Natural killer cell (primary cell): ENCODE results near the gene SMG6. TPM values are rescaled to one million over a fixed set of nuclear protein-coding genes. Genes with fewer than 3 reads are reported as not detected.

Experiments used
- ATAC-seq, 3 donors: fragments of 150-1000 bp in 2 of 3; fragments of 200-7000 bp in 1 of 3; cut with Tn5 transposase; 1 replicate in 1 of 3; 2 replicates in 2 of 3; pipeline ENCODE4 v1.10.0; 2021; ENCODE audit warnings: mild to moderate bottlenecking in 2 of 3, moderate library complexity in 2 of 3
- DNase-seq, 2 donors: peaks; one replicate each; pipeline versions ENCODE4 v3.0.0 to v3.0.0-alpha.2; 2013 to 2021; ENCODE audit warnings: mixed read lengths in 1 of 2
- H3K27ac ChIP-seq: one replicate; pipeline ENCODE4 v1.5.1; 2013; ENCODE audit warnings: mild to moderate bottlenecking, low read length
- H3K27me3 ChIP-seq: one replicate; pipeline ENCODE4 v1.6.1; 2013; ENCODE audit warnings: low read length; ENCODE audit not compliant: control insufficient read depth, insufficient read depth
- H3K36me3 ChIP-seq: one replicate; pipeline ENCODE4 v1.6.1; 2013; ENCODE audit warnings: low read length; ENCODE audit not compliant: control insufficient read depth, insufficient read depth
- H3K4me1 ChIP-seq: one replicate; pipeline ENCODE4 v1.6.1; 2013; ENCODE audit warnings: low read length; ENCODE audit not compliant: control insufficient read depth, insufficient read depth
- H3K4me3 ChIP-seq: one replicate; pipeline ENCODE4 v1.5.1; 2013; ENCODE audit warnings: low read length
- H3K9me3 ChIP-seq: one replicate; pipeline ENCODE4 v1.6.1; 2013; ENCODE audit warnings: low read length; ENCODE audit not compliant: control insufficient read depth, insufficient read depth
- H3K27ac Mint-ChIP-seq, 2 donors: one replicate each; pipeline ENCODE4 v1.8.0; 2022; ENCODE audit warnings: mild to moderate bottlenecking in 2 of 2, mixed read lengths in 2 of 2, moderate library complexity in 1 of 2
- H3K27me3 Mint-ChIP-seq, 2 donors: one replicate each; pipeline ENCODE4 v1.8.0; 2022; ENCODE audit warnings: low read depth in 2 of 2, mixed read lengths in 2 of 2
- H3K36me3 Mint-ChIP-seq: one replicate; pipeline ENCODE4 v1.8.0; 2022; ENCODE audit warnings: mixed read lengths
- H3K4me1 Mint-ChIP-seq, 2 donors: one replicate each; pipeline ENCODE4 v1.8.0; 2022; ENCODE audit warnings: mixed read lengths in 2 of 2
- H3K4me3 Mint-ChIP-seq: one replicate; pipeline ENCODE4 v1.8.0; 2022; ENCODE audit warnings: mild to moderate bottlenecking, moderate library complexity, mixed read lengths
- H3K9me3 Mint-ChIP-seq, 2 donors: one replicate each; pipeline ENCODE4 v1.8.0; 2022; ENCODE audit warnings: mixed read lengths in 2 of 2
- CTCF ChIP-seq: fragments of 200-600 bp; IDR thresholded peaks from one replicate; pipeline ENCODE4 v1.8.0; 2022; ENCODE audit warnings: antibody characterized with exemption
- WGBS: methylation state at CpG from one replicate; pipeline ENCODE4 v1.1.7; 2013; ENCODE audit warnings: missing lambda C conversion rate; ENCODE audit not compliant: insufficient coverage; 5-methylcytosine and 5-hydroxymethylcytosine counted together
- intact Hi-C: fragments of 100-400 bp; cut with micrococcal nuclease; formaldehyde crosslinking; loops from one replicate; pipeline ENCODE4 v1.14.2; 2022
- total RNA-seq, 4 donors: library from RNA; stranded (reverse); fragments of 120-200 nt in 1 of 4; gene quantifications; one replicate each; pipeline versions ENCODE4 v1.2.3 to v1.2.4, GENCODE V29; 2013 to 2022

The SMG6 gene
- total RNA-seq, 3 donors from 2014 or later (not counting 1 experiment from before 2014, with no cell fraction given) = 41.6 to 49.4 (median 48.2) TPM

GRCh38 chr17:2337544-2338314 lies 34.1 kb upstream of the SMG6 start:
- Histone ChIP-seq H3K36me3 (peaks cover 23% of the 10 kb centered on the region), H3K27me3 (no peaks in the 10 kb centered on the region), H3K27ac (no peak overlapping the region), H3K4me3 (peak overlapping the region; percentile 60), H3K9me3 (no peaks in the 10 kb centered on the region), H3K4me1 (peaks cover 18% of the 10 kb centered on the region)
- peak overlapping the region in 1 of 2 donors; percentile 66 for H3K27ac Mint-ChIP-seq
- TF ChIP-seq CTCF = no peak
- H3K36me3 Mint-ChIP-seq = no peaks in the 10 kb centered on the region
- WGBS = under 1% methylated on average over 92 of the region's 92 CpGs
- H3K4me3 Mint-ChIP-seq = peak overlapping the region; percentile 99
- ATAC-seq = peak; percentile 41 to 48 (median 47)
- DNase-seq = peak; percentile 50 to 68
- H3K9me3 Mint-ChIP-seq = no peaks in the 10 kb centered on the region
- no peaks in the 10 kb centered on the region for H3K27me3 Mint-ChIP-seq
- intact Hi-C loops = no loop called here
- H3K4me1 Mint-ChIP-seq = peaks cover 17 to 19% of the 10 kb centered on the region in 2 donors

- Mint-ChIP-seq H3K9me3 (no peaks in the 10 kb centered on the region), H3K36me3 (no peaks in the 10 kb centered on the region), H3K27ac (peak within 1 kb of the TSS; percentile 90 to 93), H3K4me1 (peaks cover 17 to 19% of the 10 kb centered on the region in 2 donors), H3K4me3 (peak within 1 kb of the TSS; percentile 99), H3K27me3 (no peaks in the 10 kb centered on the region)
- no peak for TF ChIP-seq CTCF
- peaks cover 18% of the 10 kb centered on the region for H3K4me1 ChIP-seq
- DNase-seq = peak; percentile 60 to 85
- intact Hi-C loops = no loop called here
- H3K27ac ChIP-seq = peak within 1 kb of the TSS; percentile 51
- peaks cover 27% of the 10 kb centered on the region for H3K36me3 ChIP-seq
- under 1% methylated on average over 77 of the region's 77 CpGs for WGBS
- no peaks in the 10 kb centered on the region for H3K27me3 ChIP-seq
- no peaks in the 10 kb centered on the region for H3K9me3 ChIP-seq
- peak within 1 kb of the TSS; percentile 60 for H3K4me3 ChIP-seq
- peak; percentile 66 to 76 (median 71) for ATAC-seq
Observed at GRCh38 chr17:2336852-2337543, 33.4 kb upstream of the SMG6 start, which contains the start of gene SGSM2. SGSM2 (plus strand) TSS chr17:2337501; CDS start chr17:2337689, 188 bp downstream.

GRCh38 chr17:2336215-2336851 lies 32.7 kb upstream of the SMG6 start, which contains the start of gene TSR1:
TSR1 (minus strand) TSS chr17:2336457; CDS start chr17:2336427, 30 bp downstream.
- intact Hi-C loops = no loop called here
- H3K27ac Mint-ChIP-seq = peak within 1 kb of the TSS; percentile 90 to 93
- peak within 1 kb of the TSS; percentile 99 for H3K4me3 Mint-ChIP-seq
- DNase-seq (peak; percentile 79 to 94), ATAC-seq (peak; percentile 81 to 92 (median 85))
- no peaks in the 10 kb centered on the region for H3K27me3 ChIP-seq
- H3K36me3 ChIP-seq = peaks cover 34% of the 10 kb centered on the region
- under 1% methylated on average over 48 of the region's 48 CpGs for WGBS
- H3K9me3 Mint-ChIP-seq = no peaks in the 10 kb centered on the region
- peak within 1 kb of the TSS; percentile 51 for H3K27ac ChIP-seq
- no peaks in the 10 kb centered on the region for H3K27me3 Mint-ChIP-seq
- H3K4me1 ChIP-seq = peaks cover 18% of the 10 kb centered on the region
- TF ChIP-seq CTCF = no peak
- peak within 1 kb of the TSS; percentile 60 for H3K4me3 ChIP-seq
- no peaks in the 10 kb centered on the region for H3K36me3 Mint-ChIP-seq
- H3K9me3 ChIP-seq = no peaks in the 10 kb centered on the region
- peaks cover 17 to 19% of the 10 kb centered on the region in 2 donors for H3K4me1 Mint-ChIP-seq
